ENCODE measurements around the gene ATF7IP2.

- no peak for TF ChIP-seq CTCF (IDR thresholded peaks at IDR 0.05 in 2 of 3, conservative IDR thresholded peaks at IDR 0.05 in 1 of 3; ENCODE audit: borderline replicate concordance in 1 of 3, insufficient read depth in 1 of 3, low read depth in 2 of 3, low read length in 2 of 3)
- TF ChIP-seq EZH2 (IDR thresholded peaks at IDR 0.05) = no peak
- no peak for TF ChIP-seq CEBPB (IDR thresholded peaks at IDR 0.05; ENCODE audit: low read depth)
- TF ChIP-seq SRF (IDR thresholded peaks at IDR 0.05; ENCODE audit: low read depth) = no peak
- no peak for TF ChIP-seq POLR2A (IDR thresholded peaks at IDR 0.05; ENCODE audit: borderline replicate concordance, extremely low read depth, insufficient read depth, insufficient read length)
- no peak for TF ChIP-seq ZNF274 (IDR thresholded peaks at IDR 0.05; ENCODE audit: low read depth, low read length)
- TF ChIP-seq EZH2phosphoT487 (IDR thresholded peaks at IDR 0.05; ENCODE audit: borderline replicate concordance) = no peak
- no peak for TF ChIP-seq EGR1 (IDR thresholded peaks at IDR 0.05; ENCODE audit: low read depth)
- TF ChIP-seq POLR2AphosphoS5 (IDR thresholded peaks at IDR 0.05; ENCODE audit: low read depth, low read length) = no peak
- TF ChIP-seq ZFX (IDR thresholded peaks at IDR 0.05) = no peak
- no peak for TF ChIP-seq SIN3A (IDR thresholded peaks at IDR 0.05; ENCODE audit: low read depth)
- TF ChIP-seq ATF3 (IDR thresholded peaks at IDR 0.05) = no peak
- TF ChIP-seq SP1 (IDR thresholded peaks at IDR 0.05; ENCODE audit: low read depth) = no peak
These were observed 3.1 kb downstream of the ATF7IP2 start for GRCh38 chr16:10388988-10389387.
